K562 (cell line): ENCODE results near the gene KRT8. TPM values are rescaled to one million over a fixed set of nuclear protein-coding genes. Genes with fewer than 3 reads are reported as not detected.
A peak's percentile ranks its signal among the peaks of the same experiment; 100 is the strongest.

Experiments used
- ATAC-seq: fragments of 200-7000 bp; cut with Tn5 transposase; 3 replicates; pipeline ENCODE4 v1.9.1; 2020; ENCODE audit warnings: moderate library complexity
- BruUV-seq: library from RNA; stranded (reverse); fragments of 400-500 nt; replicated peaks from 2 replicates; lab custom pipeline; 2021; lab: Mats Ljungman, UMichigan
- CTCF ChIA-PET: fragments of 300-600 bp; formaldehyde crosslinking; extraction: SDS; loops from one replicate; lab custom pipeline; 2021; ENCODE audit warnings: low intra/inter-chr PET ratio; lab: Yijun Ruan, JAX
- POLR2A ChIA-PET: fragments of 300-600, 350-650 bp; sonication (Branson Sonifier 250); formaldehyde crosslinking; extraction: SDS; loops from one replicate; lab custom pipeline; 2021; ENCODE audit warnings: antibody characterized with exemption, inconsistent platforms; lab: Yijun Ruan, JAX
- DNase-seq, 4 experiments: peaks; one replicate each; pipeline versions ENCODE4 v3.0.0 to v3.0.0-alpha.2; 2011 to 2018; ENCODE audit warnings: low spot score in 3 of 4, mixed read lengths in 3 of 4; ENCODE audit errors: extremely low read depth in 1 of 4
- FAIRE-seq: peaks from 2 replicates; lab custom pipeline; 2011; peaks lifted over from hg19 to GRCh38; lab: Jason Lieb, UNC
- H2AFZ ChIP-seq: 2 replicates; pipeline ENCODE4 v1.6.0; 2011; ENCODE audit warnings: low read depth, low read length, control low read depth, inconsistent platforms
- H3K27ac ChIP-seq: fragments of 200-600 bp; 3 replicates; pipeline ENCODE4 v1.8.0; 2011; ENCODE audit warnings: low read depth, mild to moderate bottlenecking, control low read depth, inconsistent platforms, low read length, moderate library complexity, mixed read lengths; ENCODE audit errors: extremely low read depth
- H3K27me3 ChIP-seq, 2 experiments: fragments of 300-600 bp in 1 of 2; 2 replicates in 1 of 2; 3 replicates in 1 of 2; pipeline versions ENCODE4 v1.6.0 to v1.8.0; 2011; ENCODE audit warnings: inconsistent platforms in 2 of 2, low read length in 2 of 2, mild to moderate bottlenecking in 1 of 2, mixed read lengths in 1 of 2, moderate library complexity in 1 of 2; ENCODE audit not compliant: control insufficient read depth in 2 of 2, insufficient read depth in 2 of 2
- H3K36me3 ChIP-seq: fragments of 300-600 bp; 3 replicates; pipeline ENCODE4 v1.8.0; 2011; ENCODE audit warnings: mild to moderate bottlenecking, low read length, inconsistent platforms; ENCODE audit not compliant: control insufficient read depth, insufficient read depth
- H3K4me1 ChIP-seq, 2 experiments: fragments of 200-600 bp in 1 of 2; replicated peaks in 1 of 2; 2 replicates in 1 of 2; 3 replicates in 1 of 2; pipeline versions ENCODE4 v1.5.1 to v1.8.0; 2011; ENCODE audit warnings: inconsistent platforms in 2 of 2, low read length in 2 of 2, mild to moderate bottlenecking in 1 of 2, mixed read lengths in 1 of 2, moderate library complexity in 1 of 2; ENCODE audit not compliant: control insufficient read depth in 2 of 2, insufficient read depth in 2 of 2
- H3K4me2 ChIP-seq: 2 replicates; pipeline ENCODE4 v1.6.1; 2011; ENCODE audit warnings: low read length, control low read depth, inconsistent platforms, mixed read lengths; ENCODE audit not compliant: insufficient read depth
- H3K4me3 ChIP-seq: fragments of 200-600 bp; sonication (generic), shearing (Covaris generic); 2 replicates; pipeline ENCODE4 v1.5.1; 2016; ENCODE audit warnings: control low read depth, inconsistent platforms
- H3K79me2 ChIP-seq: fragments of 200-600 bp; 3 replicates; pipeline ENCODE4 v1.8.0; 2011; ENCODE audit warnings: low read length, inconsistent platforms; ENCODE audit not compliant: control insufficient read depth, insufficient read depth
- H3K9ac ChIP-seq, 2 experiments: 2 replicates each; pipeline versions ENCODE4 v1.6.0 to v1.6.1; 2011; ENCODE audit warnings: low read depth in 2 of 2, low read length in 2 of 2, control low read depth in 1 of 2, inconsistent platforms in 1 of 2, mild to moderate bottlenecking in 1 of 2, mixed read lengths in 1 of 2; ENCODE audit not compliant: insufficient read depth in 1 of 2
- H3K9me1 ChIP-seq: one replicate; pipeline ENCODE4 v1.6.0; 2011; ENCODE audit warnings: inconsistent platforms, mild to moderate bottlenecking, low read length, moderate library complexity; ENCODE audit not compliant: control insufficient read depth, insufficient read depth
- H3K9me3 ChIP-seq: replicated peaks from 2 replicates; pipeline ENCODE4 v1.5.1; 2011; ENCODE audit warnings: low read depth, low read length, inconsistent platforms; ENCODE audit not compliant: control insufficient read depth, insufficient read depth
- H4K20me1 ChIP-seq: replicated peaks from 2 replicates; pipeline ENCODE4 v1.6.1; 2011; ENCODE audit warnings: low read length, inconsistent platforms, mixed read lengths; ENCODE audit not compliant: control insufficient read depth, insufficient read depth
- ARID1B ChIP-seq: fragments of 450-650 bp; IDR thresholded peaks from 2 replicates; pipeline ENCODE4 v1.6.1; 2016; ENCODE audit warnings: antibody characterized with exemption, mild to moderate bottlenecking, inconsistent platforms
- CXXC5 ChIP-seq: fragments of 250-450 bp; sonication (Bioruptor Pico); IDR thresholded peaks from 2 replicates; pipeline ENCODE4 v1.8.0; 2022; ENCODE audit warnings: inconsistent platforms, mild to moderate bottlenecking, moderate library complexity
- GTF2E2 ChIP-seq: fragments of 200-800 bp; sonication (Bioruptor generic); IDR thresholded peaks from 2 replicates; pipeline ENCODE4 v1.6.1; 2016; ENCODE audit warnings: missing genetic modification characterization, missing compliant biosample characterization
- HMBOX1 ChIP-seq: sonication (generic); IDR thresholded peaks from 2 replicates; pipeline ENCODE4 v1.6.1; 2016
- L3MBTL2 ChIP-seq: fragments of 450-650 bp; IDR thresholded peaks from 2 replicates; pipeline ENCODE4 v1.6.1; 2016; ENCODE audit warnings: mild to moderate bottlenecking, moderate library complexity
- NFIC ChIP-seq: fragments of 450-650 bp; IDR thresholded peaks from 2 replicates; pipeline ENCODE4 v1.6.1; 2017; ENCODE audit warnings: mild to moderate bottlenecking, inconsistent platforms
- PML ChIP-seq: IDR thresholded peaks from 2 replicates; pipeline ENCODE4 v1.6.1; 2012; ENCODE audit warnings: low read length, inconsistent platforms
- TCFL5 ChIP-seq: fragments of 250-450 bp; sonication (Bioruptor Pico); conservative IDR thresholded peaks from 2 replicates; pipeline ENCODE4 v1.6.1; 2021; ENCODE audit warnings: mild to moderate bottlenecking, moderate library complexity, matching md5 sums
- THAP12 ChIP-seq: fragments of 250-450 bp; sonication (Bioruptor Pico); IDR thresholded peaks from 2 replicates; pipeline ENCODE4 v1.9.0; 2021; ENCODE audit warnings: mild to moderate bottlenecking, inconsistent platforms
- TRIM25 ChIP-seq: fragments of 450-650 bp; IDR thresholded peaks from 2 replicates; pipeline ENCODE4 v1.7.0; 2016; ENCODE audit warnings: borderline replicate concordance
- USF1 ChIP-seq: sonication (generic); formaldehyde crosslinking; IDR thresholded peaks from 2 replicates; pipeline ENCODE4 v1.9.0; 2022; ENCODE audit warnings: mild to moderate bottlenecking, missing genetic modification reagents
- ZFPM2 ChIP-seq: fragments of 250-450 bp; sonication (Bioruptor Pico); IDR thresholded peaks from 2 replicates; pipeline ENCODE4 v1.5.1; 2022; ENCODE audit warnings: mild to moderate bottlenecking
- ZNF280B ChIP-seq: fragments of 250-450 bp; sonication (Bioruptor Pico); IDR thresholded peaks from 2 replicates; pipeline ENCODE4 v1.5.1; 2021; ENCODE audit warnings: mild to moderate bottlenecking
- ZNF3 ChIP-seq: fragments of 250-450 bp; sonication (Bioruptor Pico); IDR thresholded peaks from 2 replicates; pipeline ENCODE4 v1.5.0; 2021; ENCODE audit warnings: mild to moderate bottlenecking, moderate library complexity
- ZNF431 ChIP-seq: sonication (generic); formaldehyde crosslinking; IDR thresholded peaks from 2 replicates; pipeline ENCODE4 v1.8.0; 2022; ENCODE audit warnings: mild to moderate bottlenecking, missing genetic modification reagents
- WGBS: fragments of 100-300 bp; shearing (Covaris generic); methylation state at CpG from one replicate; pipeline ENCODE4 v1.1.6; 2016; ENCODE audit warnings: low coverage, mixed read lengths; ENCODE audit not compliant: insufficient coverage; ENCODE audit errors: missing lambda C conversion rate; 5-methylcytosine and 5-hydroxymethylcytosine counted together
- in situ Hi-C: fragments of 300-500 bp; cut with MboI; formaldehyde crosslinking; loops from 4 replicates; pipeline ENCODE4 v1.15.0; 2018; ENCODE audit warnings: inconsistent platforms, mixed read lengths
- intact Hi-C: fragments of 100-400 bp; cut with micrococcal nuclease; formaldehyde crosslinking; loops from 2 replicates; pipeline ENCODE4 v1.14.2; 2022
- polyA plus RNA-seq, 8 experiments: library from polyadenylated mRNA; depleted of rRNA in 4 of 8; stranded (reverse) in 5 of 8; unstranded in 3 of 8; fragments of >200 nt; fragmentation: Nextera tagmentation in 2 of 8; fragmentation: Illumina TruSeq in 1 of 8; extraction: Ambion mirVana in 2 of 8; extraction: Trizol in 1 of 8; gene quantifications; 2 replicates each; pipeline versions ENCODE4 v1.2.1 to v1.2.3, GENCODE V29; 2011 to 2014; ENCODE audit warnings: inconsistent platforms in 1 of 8, missing spikeins in 1 of 8
- total RNA-seq, 7 experiments: library from RNA; depleted of rRNA in 6 of 7; stranded (reverse); fragments of >200 nt in 6 of 7; fragmentation: Illumina TruSeq in 2 of 7; extraction: Trizol in 2 of 7; gene quantifications; 2 replicates each; pipeline versions ENCODE4 v1.2.1 to v1.2.3, GENCODE V29; 2011 to 2021; ENCODE audit warnings: low replicate concordance in 1 of 7

KRT8 gene
- total and polyA plus RNA-seq, 9 of the 15 experiments (the other 6 are each of a cell fraction or from before 2014, with no cell fraction given): 41.5 to 661 (median 260) TPM

- intact Hi-C loops (no loop called here), in situ Hi-C loops (no loop called here)
- H3K27ac ChIP-seq: no peak overlapping the region
- no peak overlapping the region for H3K4me3 ChIP-seq
- H3K79me2 ChIP-seq: no peaks in the 10 kb centered on the region
- 46% methylated on average over 7 of the region's 7 CpGs for WGBS
- ATAC-seq (peak; percentile 37; the same call in 2 of the 3 replicates), DNase-seq (peak in 2 of 4 experiments; percentile 19 to 23), FAIRE-seq (no peak)
- H3K27me3 ChIP-seq: no peaks in the 10 kb centered on the region
- H3K9me1 ChIP-seq: no peaks in the 10 kb centered on the region
- no TSS peak for BruUV-seq
- no peak overlapping the region for H3K9ac ChIP-seq
- H3K4me2 ChIP-seq: peak overlapping the region; percentile 52
- H3K4me1 ChIP-seq: peaks cover 17 to 19% of the 10 kb centered on the region in 2 experiments
- H3K9me3 ChIP-seq: no peaks in the 10 kb centered on the region
- ChIA-PET POLR2A (interaction anchor here (1.2 kb wide), 1 partner anchor 11 kb away, joined by 4 read pairs; no protein-coding TSS in a partner anchor), CTCF (no interaction called here)
- H3K36me3 ChIP-seq: no peaks in the 10 kb centered on the region
- H4K20me1 ChIP-seq: no peaks in the 10 kb centered on the region
- H2AFZ ChIP-seq: peak overlapping the region; percentile 87
- TF ChIP-seq GTF2E2 (tag) (no peak), CXXC5 (CRISPR knock-in tag) (0 out of 2 replicates have a peak, but pooled peaks have one; percentile 5), ZFPM2 (CRISPR knock-in tag) (no peak), ZNF431 (no peak), ZNF3 (no peak), TCFL5 (CRISPR knock-in tag) (no peak), ZNF280B (CRISPR knock-in tag) (no peak), HMBOX1 (no peak), ARID1B (no peak), PML (no peak), THAP12 (CRISPR knock-in tag) (no peak), USF1 (CRISPR knock-in tag) (peak; percentile 73), NFIC (peak; percentile 50), L3MBTL2 (0 out of 2 replicates have a peak, but pooled peaks have one; percentile 23), TRIM25 (no peak)
Observed at GRCh38 chr12:52914576-52915121, 9.8 kb upstream of the KRT8 start.
